ENCODE measurements around the gene GHITM. TPM values are rescaled to one million over a fixed set of nuclear protein-coding genes. Genes with fewer than 3 reads are reported as not detected.
"Not testable (repeated sequence)": the region's sequence is repeated elsewhere in the genome, so short reads cannot be mapped to it uniquely, and the experiment has no call there.

Gene GHITM
- polyA plus RNA-seq, 1 of the 3 experiments (the other 2 are of a cell fraction): 113 TPM

DNA sequence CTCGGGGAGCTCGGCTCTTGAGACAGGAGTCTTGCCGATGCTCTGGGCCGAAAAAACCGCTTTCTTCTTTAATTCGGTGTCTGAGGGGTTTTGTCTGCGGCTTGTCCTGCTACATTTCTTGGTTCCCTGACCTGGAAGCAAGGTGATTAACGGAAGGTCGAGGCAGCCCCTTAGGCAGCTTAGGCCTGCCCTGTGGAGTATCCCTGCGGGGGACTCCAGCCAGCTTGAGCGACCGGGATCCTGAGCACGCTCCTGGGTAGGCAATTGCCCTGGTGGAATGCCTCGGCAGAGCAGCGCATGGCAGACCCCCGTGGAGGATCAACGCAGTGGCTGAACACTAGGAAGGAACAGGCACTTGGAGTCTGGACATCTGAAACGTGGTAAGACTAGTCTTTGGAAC lies 30.5 kb upstream of the GHITM start:
- Histone ChIP-seq H3K9me3 (no peaks in the 10 kb centered on the region), H3K9ac (no peak overlapping the region), H3K27me3 (ENCODE audit: insufficient read depth) (no peaks in the 10 kb centered on the region), H3K9me2 (no peaks in the 10 kb centered on the region), H4K20me1 (ENCODE audit: insufficient read depth) (no peaks in the 10 kb centered on the region), H3K4me1 (ENCODE audit: control insufficient read depth in 1 of 2, insufficient read depth in 2 of 2, low read depth in 1 of 2, low read length in 1 of 2) (no peaks in the 10 kb centered on the region), H3K4me3 (ENCODE audit: low read depth in 2 of 2, low read length in 1 of 2) (no peak overlapping the region), H3K4me2 (no peak overlapping the region), H3F3A (replicated peaks; ENCODE audit: insufficient read depth) (no peaks in the 10 kb centered on the region), H3K27ac (ENCODE audit: low read depth in 2 of 2, low read length in 1 of 2) (no peak overlapping the region), H2AFZ (ENCODE audit: low read depth) (no peak overlapping the region), H3K79me2 (ENCODE audit: insufficient read depth) (no peaks in the 10 kb centered on the region), H3K36me3 (replicated peaks in 1 of 2; ENCODE audit: control insufficient read depth in 1 of 2, insufficient read depth in 2 of 2, low read length in 1 of 2) (no peaks in the 10 kb centered on the region)
- ChIA-PET CTCF (no interaction called here), POLR2A (no interaction called here)
- 52% methylated on average over 11 of the region's 18 CpGs for WGBS (ENCODE audit: low lambda C conversion rate)
- no peak for DNase-seq
- TF ChIP-seq RFX5 (IDR thresholded peaks at IDR 0.05; ENCODE audit: low read length) (no peak), RXRA (IDR thresholded peaks at IDR 0.05; ENCODE audit: borderline replicate concordance, low read depth) (no peak), ELF1 (IDR thresholded peaks at IDR 0.05) (no peak), CTCF (IDR thresholded peaks at IDR 0.05) (no peak), RAD21 (IDR thresholded peaks at IDR 0.05; ENCODE audit: low read length) (no peak), JUND (IDR thresholded peaks at IDR 0.05) (no peak), TEAD4 (IDR thresholded peaks at IDR 0.05; ENCODE audit: borderline replicate concordance, insufficient read depth) (no peak), CHD2 (IDR thresholded peaks at IDR 0.05; ENCODE audit: low read length, partially characterized antibody) (no peak), GABPA (IDR thresholded peaks at IDR 0.05; ENCODE audit: low read depth) (no peak), USF1 (IDR thresholded peaks at IDR 0.05; ENCODE audit: borderline replicate concordance, low read depth) (no peak), TAF1 (IDR thresholded peaks at IDR 0.05; ENCODE audit: borderline replicate concordance, low read depth, low read length) (no peak), SIN3A (IDR thresholded peaks at IDR 0.05; ENCODE audit: borderline replicate concordance, low read depth, low read length) (no peak), GATA2 (CRISPR knock-in tag; IDR thresholded peaks at IDR 0.05) (no peak)

GRCh38 chr10:84109772-84110171 lies 29.5 kb upstream of the GHITM start:
- H3K79me2 ChIP-seq (ENCODE audit: insufficient read depth); CTCF ChIA-PET; H3K27ac ChIP-seq (ENCODE audit: low read depth in 2 of 2, low read length in 1 of 2); H3K9me2 ChIP-seq; DNase-seq; H3F3A ChIP-seq (replicated peaks; ENCODE audit: insufficient read depth); H3K27me3 ChIP-seq (ENCODE audit: insufficient read depth); H3K9ac ChIP-seq; H3K9me3 ChIP-seq; H3K36me3 ChIP-seq (replicated peaks in 1 of 2; ENCODE audit: control insufficient read depth in 1 of 2, insufficient read depth in 2 of 2, low read length in 1 of 2); POLR2A ChIA-PET; H3K4me1 ChIP-seq (ENCODE audit: control insufficient read depth in 1 of 2, insufficient read depth in 2 of 2, low read depth in 1 of 2, low read length in 1 of 2); H4K20me1 ChIP-seq (ENCODE audit: insufficient read depth); H2AFZ ChIP-seq (ENCODE audit: low read depth); H3K4me2 ChIP-seq; H3K4me3 ChIP-seq (ENCODE audit: low read depth in 2 of 2, low read length in 1 of 2): not testable (repeated sequence)
- WGBS (ENCODE audit: low lambda C conversion rate): 45% methylated on average over 6 of the region's 9 CpGs

DNA sequence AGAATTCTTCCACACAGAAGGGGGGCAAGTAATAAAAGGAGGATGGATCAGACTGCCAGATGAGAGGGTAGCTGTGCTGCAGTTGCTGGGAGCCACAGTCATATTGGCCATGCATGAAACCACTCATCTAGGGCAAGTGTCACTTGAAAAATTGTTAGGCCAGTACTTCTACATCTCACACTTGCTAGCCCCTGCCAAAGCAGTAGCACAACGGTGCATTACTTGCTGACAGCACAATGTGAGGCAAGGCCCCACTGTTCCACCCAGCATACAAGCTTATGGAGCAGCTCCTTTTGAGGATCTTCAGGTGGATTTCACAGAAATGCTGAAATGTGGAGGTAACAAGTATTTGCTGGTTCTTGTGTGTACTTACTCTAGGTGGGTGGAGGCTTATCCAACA lies 25.8 kb upstream of the GHITM start:
- H3K79me2 ChIP-seq (ENCODE audit: insufficient read depth); H3K4me1 ChIP-seq (ENCODE audit: control insufficient read depth in 1 of 2, insufficient read depth in 2 of 2, low read depth in 1 of 2, low read length in 1 of 2); H3K9ac ChIP-seq; H4K20me1 ChIP-seq (ENCODE audit: insufficient read depth); H3F3A ChIP-seq (replicated peaks; ENCODE audit: insufficient read depth); H3K9me2 ChIP-seq; H2AFZ ChIP-seq (ENCODE audit: low read depth); H3K36me3 ChIP-seq (replicated peaks in 1 of 2; ENCODE audit: control insufficient read depth in 1 of 2, insufficient read depth in 2 of 2, low read length in 1 of 2); H3K27me3 ChIP-seq (ENCODE audit: insufficient read depth); POLR2A ChIA-PET; H3K4me2 ChIP-seq; H3K9me3 ChIP-seq; DNase-seq; H3K27ac ChIP-seq (ENCODE audit: low read depth in 2 of 2, low read length in 1 of 2); H3K4me3 ChIP-seq (ENCODE audit: low read depth in 2 of 2, low read length in 1 of 2): not testable (repeated sequence)
- WGBS (ENCODE audit: low lambda C conversion rate): 20% methylated on average over 1 of the region's 1 CpG
- CTCF ChIA-PET: interaction anchor here (1.6 kb wide), 1 partner anchor 11 kb away, joined by 6 read pairs; no protein-coding TSS in a partner anchor
